AG04450 (cell line): Measurements from ENCODE around the gene VPS18. TPM values are rescaled to one million over a fixed set of nuclear protein-coding genes. Genes with fewer than 3 reads are reported as not detected.

Source experiments
- CTCF ChIA-PET: fragments of 300-600, 350-600 bp; formaldehyde crosslinking; extraction: SDS; loops from one replicate; lab custom pipeline; 2022; ENCODE audit warnings: antibody characterized with exemption, inconsistent platforms; lab: Charles Lee
- POLR2A ChIA-PET: fragments of 350-600 bp; formaldehyde crosslinking; extraction: SDS; loops from one replicate; lab custom pipeline; 2021; ENCODE audit warnings: antibody characterized with exemption, inconsistent platforms; lab: Yijun Ruan, JAX
- DNase-seq: peaks from one replicate; pipeline ENCODE4 v3.0.0-alpha.2; 2011; ENCODE audit warnings: low read depth, low spot score
- H3K27ac ChIP-seq: one replicate; pipeline ENCODE4 v1.5.1; 2012; ENCODE audit warnings: low read depth, low read length, control low read depth
- H3K27me3 ChIP-seq: one replicate; pipeline ENCODE4 v1.6.0; 2012; ENCODE audit warnings: low read length; ENCODE audit not compliant: control insufficient read depth, insufficient read depth
- H3K4me3 ChIP-seq: 2 replicates; pipeline ENCODE4 v1.5.1; 2011; ENCODE audit warnings: mild to moderate bottlenecking, low read depth, low read length, control low read depth
- H3K9me3 ChIP-seq: 2 replicates; pipeline ENCODE4 v1.5.1; 2012; ENCODE audit warnings: low read length; ENCODE audit not compliant: control insufficient read depth, insufficient read depth
- CTCF ChIP-seq: IDR thresholded peaks from 2 replicates; pipeline ENCODE4 v1.5.1; 2011; ENCODE audit warnings: low read depth, low read length, control low read depth, inconsistent platforms
- polyA plus RNA-seq: library from polyadenylated mRNA; depleted of rRNA; stranded (reverse); fragments of >200 nt; gene quantifications from 2 replicates; pipeline ENCODE4 v1.2.3, GENCODE V29; 2011

The VPS18 gene
- polyA plus RNA-seq, 1 experiment: 18.7 TPM

DNA sequence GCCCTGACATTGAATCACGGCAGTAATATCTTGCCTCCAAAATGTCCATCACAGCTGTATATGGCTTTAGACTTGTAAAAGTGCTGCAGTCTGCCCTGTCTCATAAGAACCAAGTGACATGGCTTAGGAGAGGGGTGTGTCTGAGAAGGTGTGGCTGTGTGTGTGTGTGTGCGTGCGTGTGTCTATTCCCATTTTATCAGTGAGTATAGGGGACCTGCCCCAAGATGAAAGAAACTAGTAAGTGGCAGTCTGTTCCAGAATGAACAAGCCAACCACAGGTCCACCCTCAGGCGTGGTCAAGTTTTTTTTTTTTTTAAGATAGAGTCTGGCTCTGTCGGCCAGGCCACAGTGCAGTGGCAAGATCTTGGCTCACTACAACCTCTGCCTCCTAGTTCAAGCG, 14.6 kb upstream of the VPS18 start:
- no peak overlapping the region for H3K4me3 ChIP-seq
- H3K9me3 ChIP-seq: no peaks in the 10 kb centered on the region; the same call in 1 of the 2 replicates
- H3K27me3 ChIP-seq: no peaks in the 10 kb centered on the region
- ChIA-PET POLR2A (no interaction called here), CTCF (interaction anchor here (0.8 to 3.0 kb wide), 3 partner anchors 12 to 21 kb away, joined by 3 to 26 read pairs (median 5); partner anchors contain the start of gene VPS18)
- no peak overlapping the region for H3K27ac ChIP-seq
- TF ChIP-seq CTCF: no peak
- DNase-seq: no peak

GRCh38 chr15:40881351-40881750, 12.9 kb upstream of the VPS18 start:
- Histone ChIP-seq H3K9me3 (no peaks in the 10 kb centered on the region; the same call in 1 of the 2 replicates), H3K4me3 (no peak overlapping the region), H3K27me3 (no peaks in the 10 kb centered on the region), H3K27ac (no peak overlapping the region)
- DNase-seq: no peak
- no peak for TF ChIP-seq CTCF
- POLR2A ChIA-PET: no interaction called here
- CTCF ChIA-PET: interaction anchor here (1.1 to 3.0 kb wide), 3 partner anchors 11 to 202 kb away, joined by 4 to 22 read pairs (median 12); no protein-coding TSS in a partner anchor

GRCh38 chr15:40886586-40886985, 7.7 kb upstream of the VPS18 start:
- no peak for TF ChIP-seq CTCF
- POLR2A ChIA-PET: no interaction called here
- Histone ChIP-seq H3K27me3 (no peaks in the 10 kb centered on the region), H3K9me3 (no peaks in the 10 kb centered on the region; the same call in 1 of the 2 replicates), H3K4me3 (no peak overlapping the region), H3K27ac (no peak overlapping the region)
- no peak for DNase-seq
- CTCF ChIA-PET: interaction anchor here (0.6 to 9.7 kb wide), 2 partner anchors 29 to 239 kb away, joined by 6 to 171 read pairs; no protein-coding TSS in a partner anchor

GRCh38 chr15:40889112-40889511, 5.1 kb upstream of the VPS18 start:
- H3K27ac ChIP-seq: no peak overlapping the region
- TF ChIP-seq CTCF: no peak
- no peak for DNase-seq
- POLR2A ChIA-PET: no interaction called here
- H3K4me3 ChIP-seq: no peak overlapping the region
- CTCF ChIA-PET: interaction anchor here (0.8 to 9.7 kb wide), 2 partner anchors 19 to 32 kb away, joined by 3 to 171 read pairs; no protein-coding TSS in a partner anchor
- H3K27me3 ChIP-seq: no peaks in the 10 kb centered on the region
- H3K9me3 ChIP-seq: no peaks in the 10 kb centered on the region; the same call in 1 of the 2 replicates

DNA sequence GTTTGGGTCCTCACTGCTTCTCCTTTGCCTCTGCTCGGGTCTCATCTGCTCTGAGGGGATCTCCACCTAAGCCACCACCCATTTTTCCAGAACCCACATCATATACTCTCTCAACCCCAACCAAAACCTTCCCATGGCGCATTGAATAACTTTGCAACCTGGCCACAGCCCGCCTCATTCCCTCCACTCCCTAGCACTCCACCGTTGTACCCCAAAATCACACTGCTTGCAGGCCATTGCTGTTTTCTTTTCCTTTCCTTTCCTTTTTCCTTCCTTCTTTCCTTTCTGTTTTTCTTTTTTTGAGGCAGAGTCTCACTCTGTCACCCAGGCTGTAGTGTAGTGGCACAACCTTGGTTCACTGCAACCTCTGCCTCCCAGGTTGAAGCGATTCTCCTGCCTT, 3.1 kb upstream of the VPS18 start:
- no peak for DNase-seq
- Histone ChIP-seq H3K9me3 (no peaks in the 10 kb centered on the region; the same call in 1 of the 2 replicates), H3K27ac (no peak overlapping the region), H3K27me3 (no peaks in the 10 kb centered on the region), H3K4me3 (no peak overlapping the region)
- ChIA-PET CTCF (interaction anchor here (0.6 to 9.7 kb wide), 10 partner anchors 9 to 302 kb away, joined by 3 to 171 read pairs (median 8); partner anchors contain the start of gene RAD51), POLR2A (no interaction called here)
- no peak for TF ChIP-seq CTCF
